Measurements from ENCODE around the gene BBOX1.

- TF ChIP-seq CTCF (IDR thresholded peaks at IDR 0.05) (no peak), RCOR1 (IDR thresholded peaks at IDR 0.05; ENCODE audit: low read depth, low read length) (no peak), KDM1A (IDR thresholded peaks at IDR 0.05; ENCODE audit: low read depth) (no peak), REST (IDR thresholded peaks at IDR 0.05) (no peak), NR3C1 (IDR thresholded peaks at IDR 0.05) (no peak), BHLHE40 (IDR thresholded peaks at IDR 0.05; ENCODE audit: low read depth, low read length) (no peak), USF2 (IDR thresholded peaks at IDR 0.05) (no peak), NFE2L2 (conservative IDR thresholded peaks at IDR 0.05; ENCODE audit: low read length) (no peak), ESRRA (IDR thresholded peaks at IDR 0.05; ENCODE audit: borderline replicate concordance, low read length) (no peak), SREBF2 (IDR thresholded peaks at IDR 0.05) (no peak), JUNB (IDR thresholded peaks at IDR 0.05) (no peak), RFX5 (IDR thresholded peaks at IDR 0.05) (no peak), HMGXB4 (CRISPR knock-in tag; IDR thresholded peaks at IDR 0.05; ENCODE audit: borderline replicate concordance) (no peak), EP300 (IDR thresholded peaks at IDR 0.05) (no peak)
These were observed 118.7 kb downstream of the BBOX1 start for GRCh38 chr11:27159335-27159679.
